K562 (cell line): ENCODE measurements around the gene CFAP206. TPM values are rescaled to one million over a fixed set of nuclear protein-coding genes. Genes with fewer than 3 reads are reported as not detected.
A peak's percentile ranks its signal among the peaks of the same experiment; 100 is the strongest.

Experiments used
- ATAC-seq: fragments of 200-7000 bp; cut with Tn5 transposase; 3 replicates; pipeline ENCODE4 v1.9.1; 2020; ENCODE audit warnings: moderate library complexity
- BruUV-seq: library from RNA; stranded (reverse); fragments of 400-500 nt; replicated peaks from 2 replicates; lab custom pipeline; 2021; lab: Mats Ljungman, UMichigan
- CTCF ChIA-PET: fragments of 300-600 bp; formaldehyde crosslinking; extraction: SDS; loops from one replicate; lab custom pipeline; 2021; ENCODE audit warnings: low intra/inter-chr PET ratio; lab: Yijun Ruan, JAX
- POLR2A ChIA-PET: fragments of 300-600, 350-650 bp; sonication (Branson Sonifier 250); formaldehyde crosslinking; extraction: SDS; loops from one replicate; lab custom pipeline; 2021; ENCODE audit warnings: antibody characterized with exemption, inconsistent platforms; lab: Yijun Ruan, JAX
- DNase-seq, 4 experiments: peaks; one replicate each; pipeline versions ENCODE4 v3.0.0 to v3.0.0-alpha.2; 2011 to 2018; ENCODE audit warnings: low spot score in 3 of 4, mixed read lengths in 3 of 4; ENCODE audit errors: extremely low read depth in 1 of 4
- FAIRE-seq: peaks from 2 replicates; lab custom pipeline; 2011; peaks lifted over from hg19 to GRCh38; lab: Jason Lieb, UNC
- H2AFZ ChIP-seq: 2 replicates; pipeline ENCODE4 v1.6.0; 2011; ENCODE audit warnings: low read depth, low read length, control low read depth, inconsistent platforms
- H3K27ac ChIP-seq: fragments of 200-600 bp; 3 replicates; pipeline ENCODE4 v1.8.0; 2011; ENCODE audit warnings: low read depth, mild to moderate bottlenecking, control low read depth, inconsistent platforms, low read length, moderate library complexity, mixed read lengths; ENCODE audit errors: extremely low read depth
- H3K27me3 ChIP-seq, 2 experiments: fragments of 300-600 bp in 1 of 2; 2 replicates in 1 of 2; 3 replicates in 1 of 2; pipeline versions ENCODE4 v1.6.0 to v1.8.0; 2011; ENCODE audit warnings: inconsistent platforms in 2 of 2, low read length in 2 of 2, mild to moderate bottlenecking in 1 of 2, mixed read lengths in 1 of 2, moderate library complexity in 1 of 2; ENCODE audit not compliant: control insufficient read depth in 2 of 2, insufficient read depth in 2 of 2
- H3K36me3 ChIP-seq: fragments of 300-600 bp; 3 replicates; pipeline ENCODE4 v1.8.0; 2011; ENCODE audit warnings: mild to moderate bottlenecking, low read length, inconsistent platforms; ENCODE audit not compliant: control insufficient read depth, insufficient read depth
- H3K4me1 ChIP-seq, 2 experiments: fragments of 200-600 bp in 1 of 2; replicated peaks in 1 of 2; 2 replicates in 1 of 2; 3 replicates in 1 of 2; pipeline versions ENCODE4 v1.5.1 to v1.8.0; 2011; ENCODE audit warnings: inconsistent platforms in 2 of 2, low read length in 2 of 2, mild to moderate bottlenecking in 1 of 2, mixed read lengths in 1 of 2, moderate library complexity in 1 of 2; ENCODE audit not compliant: control insufficient read depth in 2 of 2, insufficient read depth in 2 of 2
- H3K4me2 ChIP-seq: 2 replicates; pipeline ENCODE4 v1.6.1; 2011; ENCODE audit warnings: low read length, control low read depth, inconsistent platforms, mixed read lengths; ENCODE audit not compliant: insufficient read depth
- H3K4me3 ChIP-seq: fragments of 200-600 bp; sonication (generic), shearing (Covaris generic); 2 replicates; pipeline ENCODE4 v1.5.1; 2016; ENCODE audit warnings: control low read depth, inconsistent platforms
- H3K79me2 ChIP-seq: fragments of 200-600 bp; 3 replicates; pipeline ENCODE4 v1.8.0; 2011; ENCODE audit warnings: low read length, inconsistent platforms; ENCODE audit not compliant: control insufficient read depth, insufficient read depth
- H3K9ac ChIP-seq, 2 experiments: 2 replicates each; pipeline versions ENCODE4 v1.6.0 to v1.6.1; 2011; ENCODE audit warnings: low read depth in 2 of 2, low read length in 2 of 2, control low read depth in 1 of 2, inconsistent platforms in 1 of 2, mild to moderate bottlenecking in 1 of 2, mixed read lengths in 1 of 2; ENCODE audit not compliant: insufficient read depth in 1 of 2
- H3K9me1 ChIP-seq: one replicate; pipeline ENCODE4 v1.6.0; 2011; ENCODE audit warnings: inconsistent platforms, mild to moderate bottlenecking, low read length, moderate library complexity; ENCODE audit not compliant: control insufficient read depth, insufficient read depth
- H3K9me3 ChIP-seq: replicated peaks from 2 replicates; pipeline ENCODE4 v1.5.1; 2011; ENCODE audit warnings: low read depth, low read length, inconsistent platforms; ENCODE audit not compliant: control insufficient read depth, insufficient read depth
- H4K20me1 ChIP-seq: replicated peaks from 2 replicates; pipeline ENCODE4 v1.6.1; 2011; ENCODE audit warnings: low read length, inconsistent platforms, mixed read lengths; ENCODE audit not compliant: control insufficient read depth, insufficient read depth
- ATF6 ChIP-seq: sonication (generic); formaldehyde crosslinking; IDR thresholded peaks from 2 replicates; pipeline ENCODE4 v1.4.0; 2020; ENCODE audit warnings: mild to moderate bottlenecking, missing genetic modification reagents
- CCNT2 ChIP-seq: IDR thresholded peaks from 2 replicates; pipeline ENCODE4 v1.6.1; 2011; ENCODE audit warnings: borderline replicate concordance, low read depth, mild to moderate bottlenecking, moderate library complexity, mixed read lengths, low read length; ENCODE audit not compliant: insufficient read length; ENCODE audit errors: extremely low read depth
- MEF2A ChIP-seq: IDR thresholded peaks from 2 replicates; pipeline ENCODE4 v1.6.1; 2011; ENCODE audit warnings: low read depth, mild to moderate bottlenecking, low read length, moderate library complexity; ENCODE audit not compliant: control insufficient read depth
- MTF1 ChIP-seq: fragments of 250-450 bp; sonication (Bioruptor Pico); IDR thresholded peaks from 2 replicates; pipeline ENCODE4 v1.9.0; 2021; ENCODE audit warnings: moderate library complexity, mild to moderate bottlenecking, inconsistent platforms, borderline replicate concordance
- NCOR1 ChIP-seq: fragments of 450-650 bp; IDR thresholded peaks from 2 replicates; pipeline ENCODE4 v1.6.1; 2016; ENCODE audit warnings: mild to moderate bottlenecking, moderate library complexity
- PATZ1 ChIP-seq: fragments of 250-450 bp; sonication (Bioruptor Pico); IDR thresholded peaks from 2 replicates; pipeline ENCODE4 v1.5.0; 2020; ENCODE audit warnings: mild to moderate bottlenecking, borderline replicate concordance
- PURB ChIP-seq: sonication (generic); formaldehyde crosslinking; IDR thresholded peaks from 2 replicates; pipeline ENCODE4 v1.9.0; 2021; ENCODE audit warnings: low read depth, mild to moderate bottlenecking, missing genetic modification reagents
- RAD21 ChIP-seq, 2 experiments: fragments of 250-450 bp in 1 of 2; fragments of 450-650 bp in 1 of 2; sonication (Bioruptor Pico) in 1 of 2; formaldehyde crosslinking in 1 of 2; IDR thresholded peaks in 1 of 2; conservative IDR thresholded peaks in 1 of 2; 2 replicates each; pipeline versions ENCODE4 v1.4.0 to v1.8.0; 2020 to 2022; ENCODE audit warnings: mild to moderate bottlenecking in 2 of 2, moderate library complexity in 1 of 2
- WHSC1 ChIP-seq: IDR thresholded peaks from one replicate; pipeline ENCODE4 v1.6.1; 2012; ENCODE audit warnings: low read length, control low read depth, inconsistent platforms
- WGBS: fragments of 100-300 bp; shearing (Covaris generic); methylation state at CpG from one replicate; pipeline ENCODE4 v1.1.6; 2016; ENCODE audit warnings: low coverage, mixed read lengths; ENCODE audit not compliant: insufficient coverage; ENCODE audit errors: missing lambda C conversion rate; 5-methylcytosine and 5-hydroxymethylcytosine counted together
- in situ Hi-C: fragments of 300-500 bp; cut with MboI; formaldehyde crosslinking; loops from 4 replicates; pipeline ENCODE4 v1.15.0; 2018; ENCODE audit warnings: inconsistent platforms, mixed read lengths
- intact Hi-C: fragments of 100-400 bp; cut with micrococcal nuclease; formaldehyde crosslinking; loops from 2 replicates; pipeline ENCODE4 v1.14.2; 2022
- polyA plus RNA-seq, 8 experiments: library from polyadenylated mRNA; depleted of rRNA in 4 of 8; stranded (reverse) in 5 of 8; unstranded in 3 of 8; fragments of >200 nt; fragmentation: Nextera tagmentation in 2 of 8; fragmentation: Illumina TruSeq in 1 of 8; extraction: Ambion mirVana in 2 of 8; extraction: Trizol in 1 of 8; gene quantifications; 2 replicates each; pipeline versions ENCODE4 v1.2.1 to v1.2.3, GENCODE V29; 2011 to 2014; ENCODE audit warnings: inconsistent platforms in 1 of 8, missing spikeins in 1 of 8
- total RNA-seq, 7 experiments: library from RNA; depleted of rRNA in 6 of 7; stranded (reverse); fragments of >200 nt in 6 of 7; fragmentation: Illumina TruSeq in 2 of 7; extraction: Trizol in 2 of 7; gene quantifications; 2 replicates each; pipeline versions ENCODE4 v1.2.1 to v1.2.3, GENCODE V29; 2011 to 2021; ENCODE audit warnings: low replicate concordance in 1 of 7
- TF ChIP-seq, protein P1 (sequence below): IDR thresholded peaks from 2 replicates; pipeline ENCODE4 v1.6.1; 2011; ENCODE audit warnings: borderline replicate concordance, low read depth, mild to moderate bottlenecking, moderate library complexity, low read length; ENCODE audit not compliant: insufficient read depth, poor library complexity, severe bottlenecking
- TF ChIP-seq, protein P2 (sequence below), 3 experiments: IDR thresholded peaks in 2 of 3; conservative IDR thresholded peaks in 1 of 3; 2 replicates each; pipeline ENCODE4 v1.5.1; 2011 to 2012; ENCODE audit warnings: low read length in 3 of 3, mild to moderate bottlenecking in 3 of 3, control low read depth in 2 of 3, improper control_type of control experiment in 1 of 3, inconsistent platforms in 1 of 3, low read depth in 1 of 3, mixed read lengths in 1 of 3, moderate library complexity in 1 of 3; ENCODE audit not compliant: insufficient read depth in 2 of 3

The CFAP206 gene
- total and polyA plus RNA-seq, 9 of the 15 experiments (the other 6 are each of a cell fraction or from before 2014, with no cell fraction given): 0.06 to 0.33 (median 0.18) TPM; not detected in 2

DNA sequence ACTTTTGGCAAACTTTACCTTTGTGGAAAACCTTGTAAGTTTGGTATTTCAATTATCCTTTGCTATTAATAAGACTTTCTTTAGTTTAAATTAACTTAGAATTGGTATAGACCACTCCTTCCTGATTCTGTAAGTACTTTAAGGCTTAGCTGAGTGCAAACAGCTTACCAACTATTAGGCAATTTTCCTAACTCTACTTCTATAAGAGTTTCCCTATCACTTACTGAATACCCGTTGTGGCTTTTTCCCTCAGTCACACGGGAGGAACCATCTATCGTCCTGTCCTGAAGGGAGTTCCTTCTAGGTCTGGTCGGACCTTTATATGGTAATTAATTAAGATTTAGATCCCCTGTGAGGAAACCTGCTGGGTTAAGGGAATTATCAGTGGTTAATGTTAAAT is 74.6 kb downstream of the CFAP206 start (continued):
- TF ChIP-seq MEF2A: no peak
- no peak for TF ChIP-seq PURB (CRISPR knock-in tag)
- no peak for TF ChIP-seq PATZ1 (CRISPR knock-in tag)
- no peak for TF ChIP-seq CCNT2
- no peak for TF ChIP-seq WHSC1
- TF ChIP-seq MTF1 (CRISPR knock-in tag): no peak

- peak overlapping the region; percentile 4; the same call in 1 of the 2 replicates for H2AFZ ChIP-seq
- ChIA-PET CTCF (interaction anchor here (0.6 kb wide), 2 partner anchors 417 to 1386 kb away, joined by 3 to 7 read pairs; no protein-coding TSS in a partner anchor), POLR2A (no interaction called here)
- no peak overlapping the region for H3K4me3 ChIP-seq
- no peaks in the 10 kb centered on the region for H4K20me1 ChIP-seq
- BruUV-seq: no TSS peak
- H3K27me3 ChIP-seq: no peaks in the 10 kb centered on the region
- in situ Hi-C loops: no loop called here
- no peak overlapping the region for H3K4me2 ChIP-seq
- no peak overlapping the region for H3K9ac ChIP-seq
- ATAC-seq (peak; percentile 92), DNase-seq (peak; percentile 13 to 52 (median 26)), FAIRE-seq (peak; percentile 26)
- no peak overlapping the region for H3K27ac ChIP-seq
- H3K9me3 ChIP-seq: no peaks in the 10 kb centered on the region
- no peaks in the 10 kb centered on the region for H3K36me3 ChIP-seq
- intact Hi-C loops: loop anchor here (10.0 kb wide), 1 partner anchor 311 kb away; no protein-coding TSS in a partner anchor
- no peaks in the 10 kb centered on the region for H3K4me1 ChIP-seq
- H3K79me2 ChIP-seq: no peaks in the 10 kb centered on the region
- WGBS: 61% methylated on average over 8 of the region's 9 CpGs
- no peaks in the 10 kb centered on the region for H3K9me1 ChIP-seq
- TF ChIP-seq, protein P1, sequence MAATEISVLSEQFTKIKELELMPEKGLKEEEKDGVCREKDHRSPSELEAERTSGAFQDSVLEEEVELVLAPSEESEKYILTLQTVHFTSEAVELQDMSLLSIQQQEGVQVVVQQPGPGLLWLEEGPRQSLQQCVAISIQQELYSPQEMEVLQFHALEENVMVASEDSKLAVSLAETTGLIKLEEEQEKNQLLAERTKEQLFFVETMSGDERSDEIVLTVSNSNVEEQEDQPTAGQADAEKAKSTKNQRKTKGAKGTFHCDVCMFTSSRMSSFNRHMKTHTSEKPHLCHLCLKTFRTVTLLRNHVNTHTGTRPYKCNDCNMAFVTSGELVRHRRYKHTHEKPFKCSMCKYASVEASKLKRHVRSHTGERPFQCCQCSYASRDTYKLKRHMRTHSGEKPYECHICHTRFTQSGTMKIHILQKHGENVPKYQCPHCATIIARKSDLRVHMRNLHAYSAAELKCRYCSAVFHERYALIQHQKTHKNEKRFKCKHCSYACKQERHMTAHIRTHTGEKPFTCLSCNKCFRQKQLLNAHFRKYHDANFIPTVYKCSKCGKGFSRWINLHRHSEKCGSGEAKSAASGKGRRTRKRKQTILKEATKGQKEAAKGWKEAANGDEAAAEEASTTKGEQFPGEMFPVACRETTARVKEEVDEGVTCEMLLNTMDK: peak; percentile 84
- TF ChIP-seq RAD21 (CRISPR knock-in tag; conservative IDR thresholded peaks at IDR 0.05 in 1 of 2, IDR thresholded peaks at IDR 0.05 in 1 of 2) (peak in 1 of 2 experiments; percentile 24; a peak in 1 of 4 replicates), ATF6 (CRISPR knock-in tag) (no peak), NCOR1 (no peak)
- TF ChIP-seq, protein P2, sequence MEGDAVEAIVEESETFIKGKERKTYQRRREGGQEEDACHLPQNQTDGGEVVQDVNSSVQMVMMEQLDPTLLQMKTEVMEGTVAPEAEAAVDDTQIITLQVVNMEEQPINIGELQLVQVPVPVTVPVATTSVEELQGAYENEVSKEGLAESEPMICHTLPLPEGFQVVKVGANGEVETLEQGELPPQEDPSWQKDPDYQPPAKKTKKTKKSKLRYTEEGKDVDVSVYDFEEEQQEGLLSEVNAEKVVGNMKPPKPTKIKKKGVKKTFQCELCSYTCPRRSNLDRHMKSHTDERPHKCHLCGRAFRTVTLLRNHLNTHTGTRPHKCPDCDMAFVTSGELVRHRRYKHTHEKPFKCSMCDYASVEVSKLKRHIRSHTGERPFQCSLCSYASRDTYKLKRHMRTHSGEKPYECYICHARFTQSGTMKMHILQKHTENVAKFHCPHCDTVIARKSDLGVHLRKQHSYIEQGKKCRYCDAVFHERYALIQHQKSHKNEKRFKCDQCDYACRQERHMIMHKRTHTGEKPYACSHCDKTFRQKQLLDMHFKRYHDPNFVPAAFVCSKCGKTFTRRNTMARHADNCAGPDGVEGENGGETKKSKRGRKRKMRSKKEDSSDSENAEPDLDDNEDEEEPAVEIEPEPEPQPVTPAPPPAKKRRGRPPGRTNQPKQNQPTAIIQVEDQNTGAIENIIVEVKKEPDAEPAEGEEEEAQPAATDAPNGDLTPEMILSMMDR (IDR thresholded peaks at IDR 0.05 in 2 of 3, conservative IDR thresholded peaks at IDR 0.05 in 1 of 3; ENCODE audit: insufficient read depth in 2 of 3, low read depth in 1 of 3, low read length in 3 of 3): peak; percentile 51 to 55 (median 52); a peak in 5 of 6 replicates
Measured at GRCh38 chr6:87483929-87484328, 76.2 kb downstream of the CFAP206 start.
